HepG2 (cell line): ENCODE data around the gene CNTRL. TPM values are rescaled to one million over a fixed set of nuclear protein-coding genes. Genes with fewer than 3 reads are reported as not detected.

Source experiments
- ATAC-seq: fragments of 200-7000 bp; cut with Tn5 transposase; 3 replicates; pipeline ENCODE4 v1.9.1; 2020; ENCODE audit warnings: mild to moderate bottlenecking, moderate library complexity
- BruUV-seq: library from RNA; stranded (reverse); fragments of 400-500 nt; replicated peaks from 2 replicates; lab custom pipeline; 2021; lab: Mats Ljungman, UMichigan
- CTCF ChIA-PET: fragments of 300-600 bp; formaldehyde crosslinking; extraction: SDS; loops from one replicate; lab custom pipeline; 2021; ENCODE audit warnings: low total read pairs, inconsistent platforms, low intra/inter-chr PET ratio; lab: Yijun Ruan, JAX
- POLR2A ChIA-PET: fragments of 350-600 bp; sonication (Branson Sonifier 250); formaldehyde crosslinking; loops from one replicate; lab custom pipeline; 2020; ENCODE audit warnings: antibody characterized with exemption, inconsistent platforms; lab: Yijun Ruan, JAX
- DNase-seq: peaks from one replicate; pipeline ENCODE4 v3.0.0-alpha.2; 2015; ENCODE audit warnings: low spot score
- FAIRE-seq: peaks from 3 replicates; lab custom pipeline; 2011; peaks lifted over from hg19 to GRCh38; lab: Jason Lieb, UNC
- H2AFZ ChIP-seq: one replicate; pipeline ENCODE4 v1.6.1; 2011; ENCODE audit warnings: low read length, inconsistent platforms
- H3K27ac ChIP-seq: fragments of 300-600 bp; 3 replicates; pipeline ENCODE4 v1.8.0; 2011; ENCODE audit warnings: mixed run types, mild to moderate bottlenecking, mixed read lengths, low read length, inconsistent platforms; ENCODE audit not compliant: insufficient read depth; ENCODE audit errors: extremely low read length
- H3K27me3 ChIP-seq, 2 experiments: fragments of 200-600 bp in 1 of 2; 2 replicates in 1 of 2; 3 replicates in 1 of 2; pipeline versions ENCODE4 v1.6.0 to v1.8.0; 2011; ENCODE audit warnings: low read length in 2 of 2, mild to moderate bottlenecking in 2 of 2, moderate library complexity in 2 of 2, inconsistent platforms in 1 of 2; ENCODE audit not compliant: insufficient read depth in 2 of 2, control insufficient read depth in 1 of 2
- H3K36me3 ChIP-seq, 2 experiments: fragments of 200-600 bp in 1 of 2; replicated peaks in 1 of 2; 2 replicates in 1 of 2; 3 replicates in 1 of 2; pipeline versions ENCODE4 v1.5.1 to v1.8.0; 2011; ENCODE audit warnings: low read length in 2 of 2, inconsistent platforms in 1 of 2; ENCODE audit not compliant: insufficient read depth in 2 of 2, control insufficient read depth in 1 of 2
- H3K4me1 ChIP-seq: 2 replicates; pipeline ENCODE4 v1.5.1; 2012; ENCODE audit warnings: low read length, inconsistent platforms; ENCODE audit not compliant: insufficient read depth
- H3K4me2 ChIP-seq: 2 replicates; pipeline ENCODE4 v1.6.0; 2011; ENCODE audit warnings: low read depth, low read length, inconsistent platforms
- H3K4me3 ChIP-seq, 3 experiments: fragments of 200-600 bp in 1 of 3; sonication (generic), shearing (Covaris generic) in 1 of 3; replicated peaks in 1 of 3; 2 replicates each; pipeline ENCODE4 v1.5.1; 2011 to 2016; ENCODE audit warnings: low read length in 3 of 3, inconsistent platforms in 2 of 3, low read depth in 2 of 3, mild to moderate bottlenecking in 2 of 3, control low read depth in 1 of 3, mixed read lengths in 1 of 3; ENCODE audit not compliant: insufficient read depth in 1 of 3
- H3K79me2 ChIP-seq: one replicate; pipeline ENCODE4 v1.6.1; 2011; ENCODE audit warnings: low read length, inconsistent platforms; ENCODE audit not compliant: insufficient read depth
- H3K9ac ChIP-seq: 2 replicates; pipeline ENCODE4 v1.6.0; 2011; ENCODE audit warnings: mild to moderate bottlenecking, low read depth, low read length, inconsistent platforms; ENCODE audit not compliant: insufficient read depth
- H3K9me3 ChIP-seq: 2 replicates; pipeline ENCODE4 v1.5.1; 2012; ENCODE audit warnings: mild to moderate bottlenecking, low read length
- H4K20me1 ChIP-seq: 2 replicates; pipeline ENCODE4 v1.6.0; 2011; ENCODE audit warnings: inconsistent platforms, mild to moderate bottlenecking, low read length, moderate library complexity; ENCODE audit not compliant: insufficient read depth
- ARID3A ChIP-seq: IDR thresholded peaks from 2 replicates; pipeline ENCODE4 v1.6.1; 2012; ENCODE audit warnings: low read depth, low read length, improper control_type of control experiment
- CERS6 ChIP-seq: sonication (generic); formaldehyde crosslinking; IDR thresholded peaks from 2 replicates; pipeline ENCODE4 v1.5.0; 2020; ENCODE audit warnings: missing genetic modification reagents
- EP300 ChIP-seq, 3 experiments: sonication (generic) in 1 of 3; formaldehyde crosslinking in 1 of 3; IDR thresholded peaks; 2 replicates each; pipeline versions ENCODE4 v1.5.1 to v1.6.1; 2011 to 2020; ENCODE audit warnings: low read depth in 2 of 3, low read length in 2 of 3, borderline replicate concordance in 1 of 3, improper control_type of control experiment in 1 of 3, mild to moderate bottlenecking in 1 of 3, missing genetic modification reagents in 1 of 3, moderate library complexity in 1 of 3
- FOXA1 ChIP-seq, 2 experiments: fragments of 450-650 bp in 1 of 2; sonication (generic) in 1 of 2; formaldehyde crosslinking in 1 of 2; IDR thresholded peaks; 2 replicates each; pipeline versions ENCODE4 v1.4.0 to v1.6.1; 2016 to 2020; ENCODE audit warnings: missing genetic modification reagents in 1 of 2
- FOXA3 ChIP-seq: IDR thresholded peaks from 2 replicates; pipeline ENCODE4 v1.6.1; 2016; ENCODE audit warnings: missing genetic modification reagents, missing compliant biosample characterization
- MAFK ChIP-seq, 2 experiments: IDR thresholded peaks in 1 of 2; conservative IDR thresholded peaks in 1 of 2; 2 replicates each; pipeline ENCODE4 v1.6.1; 2011; ENCODE audit warnings: improper control_type of control experiment in 2 of 2, low read length in 2 of 2
- NCOA2 ChIP-seq: sonication (generic); formaldehyde crosslinking; IDR thresholded peaks from 2 replicates; pipeline ENCODE4 v1.8.0; 2022; ENCODE audit warnings: inconsistent platforms
- PATZ1 ChIP-seq: sonication (generic); formaldehyde crosslinking; IDR thresholded peaks from 2 replicates; pipeline ENCODE4 v1.4.0; 2020; ENCODE audit warnings: missing genetic modification reagents
- SMYD3 ChIP-seq: sonication (generic); formaldehyde crosslinking; IDR thresholded peaks from 2 replicates; pipeline ENCODE4 v1.8.1; 2023; ENCODE audit warnings: mild to moderate bottlenecking, missing genetic modification reagents
- SOX13 ChIP-seq, 3 experiments: fragments of 450-650 bp in 1 of 3; sonication (generic) in 1 of 3; formaldehyde crosslinking in 1 of 3; IDR thresholded peaks in 2 of 3; conservative IDR thresholded peaks in 1 of 3; 2 replicates each; pipeline versions ENCODE4 v1.5.0 to v1.6.1; 2016 to 2020; ENCODE audit warnings: antibody characterized with exemption in 1 of 3, mild to moderate bottlenecking in 1 of 3, missing compliant biosample characterization in 1 of 3, missing genetic modification reagents in 1 of 3, moderate library complexity in 1 of 3
- ZNF160 ChIP-seq: sonication (generic); formaldehyde crosslinking; IDR thresholded peaks from 2 replicates; pipeline ENCODE4 v1.8.0; 2022; ENCODE audit warnings: mild to moderate bottlenecking, inconsistent platforms, missing genetic modification reagents
- ZSCAN9 ChIP-seq: IDR thresholded peaks from 2 replicates; pipeline ENCODE4 v1.6.1; 2016; ENCODE audit warnings: borderline replicate concordance
- WGBS: methylation state at CpG from one replicate; pipeline ENCODE4 v1.1.6; 2017; ENCODE audit warnings: low lambda C conversion rate; 5-methylcytosine and 5-hydroxymethylcytosine counted together
- in situ Hi-C: cut with HindIII; loops from 2 replicates; pipeline ENCODE4 v1.10.0; 2017; ENCODE audit warnings: low pct_unique_long_range_greater_than_20kb; ENCODE audit not compliant: extremely low pct_ligation_motif_present
- intact Hi-C: fragments of 100-400 bp; cut with micrococcal nuclease; formaldehyde crosslinking; loops from one replicate; pipeline ENCODE4 v1.10.0; 2022; ENCODE audit not compliant: unreplicated experiment
- polyA plus RNA-seq, 8 experiments: library from polyadenylated mRNA; depleted of rRNA in 3 of 8; stranded (reverse) in 7 of 8; unstranded in 1 of 8; fragments of >200 nt; fragmentation: Illumina TruSeq in 4 of 8; extraction: Trizol in 4 of 8; gene quantifications; 2 replicates each; pipeline versions ENCODE4 v1.2.1 to v1.2.3, GENCODE V29; 2011 to 2016; ENCODE audit warnings: low read depth in 4 of 8, missing spikeins in 1 of 8, mixed read lengths in 1 of 8; ENCODE audit not compliant: insufficient read depth in 1 of 8
- total RNA-seq, 5 experiments: library from RNA; depleted of rRNA; stranded (reverse); fragments of >200 nt; fragmentation: Illumina TruSeq; extraction: Trizol; gene quantifications; 2 replicates each; pipeline ENCODE4 v1.2.3, GENCODE V29; 2016; ENCODE audit warnings: low read depth in 1 of 5
- TF ChIP-seq, protein P1 (sequence below): IDR thresholded peaks from 2 replicates; pipeline ENCODE4 v1.6.1; 2016; ENCODE audit warnings: mild to moderate bottlenecking

Gene CNTRL
- total and polyA plus RNA-seq, 2 of the 13 experiments (the other 11 are each of a cell fraction or from before 2014, with no cell fraction given): 7.5 to 11.8 TPM

DNA sequence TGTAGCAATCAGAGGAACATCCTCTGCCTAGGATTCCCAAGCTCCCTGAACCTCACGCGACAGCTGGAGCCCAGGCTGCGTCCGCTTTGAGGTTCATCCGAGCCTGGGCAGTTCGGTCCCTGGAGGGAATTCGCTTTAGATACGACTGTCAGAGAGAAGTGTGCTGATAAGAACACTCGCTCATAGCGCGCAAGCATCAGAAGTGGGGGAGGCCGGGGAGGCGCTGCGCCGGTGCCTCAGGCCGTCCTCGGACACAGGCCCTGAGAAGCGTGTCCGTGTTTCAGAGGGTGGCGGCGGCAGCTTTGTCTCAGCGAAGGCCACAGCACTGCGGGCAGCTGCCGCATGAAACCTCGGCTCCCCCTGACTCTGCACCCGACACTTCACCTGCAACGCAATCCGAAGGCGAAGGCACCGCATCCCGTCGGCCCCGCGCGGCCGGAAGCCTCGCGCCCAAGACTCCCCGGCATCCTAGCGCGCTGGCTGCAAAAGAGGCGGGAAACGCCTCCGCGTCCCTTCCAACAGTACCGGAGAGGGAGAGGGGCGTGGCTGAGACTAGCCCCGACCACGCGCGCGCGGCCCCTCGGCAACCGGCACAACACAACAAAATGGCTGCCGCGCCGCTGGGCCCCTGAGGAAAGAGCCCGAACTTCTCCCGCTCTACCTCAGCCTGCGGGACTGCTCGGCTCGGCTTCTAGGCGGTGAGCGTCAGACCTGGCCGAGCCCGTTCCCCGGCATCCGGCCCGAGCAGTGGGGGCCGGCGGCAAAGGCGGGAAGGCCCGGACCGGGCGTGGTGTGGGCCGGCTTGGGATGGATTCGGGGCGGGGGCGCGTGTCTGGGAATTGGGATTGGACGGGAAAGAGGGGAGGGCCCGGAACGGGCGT lies at the start of gene CNTRL (continued):
- 0 out of 2 replicates have a peak, but pooled peaks have one; percentile 76 for TF ChIP-seq CERS6 (CRISPR knock-in tag)

- in situ Hi-C loops: no loop called here
- CTCF ChIA-PET: no interaction called here
- no peak for FAIRE-seq
- peak in 1 of 2 experiments; percentile 38; a peak in 1 of 4 replicates for TF ChIP-seq EP300 (IDR thresholded peaks at IDR 0.05; ENCODE audit: low read depth in 2 of 2, low read length in 2 of 2)
- TF ChIP-seq EP300 (CRISPR knock-in tag; IDR thresholded peaks at IDR 0.05; ENCODE audit: borderline replicate concordance): peak; percentile 30; the same call in 1 of the 2 replicates
- no peak for TF ChIP-seq ZSCAN9 (CRISPR knock-in tag)
- TF ChIP-seq ARID3A: 0 out of 2 replicates have a peak, but pooled peaks have one; percentile 41
- no peak for TF ChIP-seq SMYD3 (CRISPR knock-in tag)
- TF ChIP-seq MAFK (conservative IDR thresholded peaks at IDR 0.05 in 1 of 2, IDR thresholded peaks at IDR 0.05 in 1 of 2; ENCODE audit: low read length in 2 of 2): peak in 1 of 2 experiments; percentile 47; a peak in 1 of 4 replicates
- no peak for TF ChIP-seq SOX13 (IDR thresholded peaks at IDR 0.05)
- peak in 1 of 2 experiments; percentile 71; a peak in 1 of 4 replicates for TF ChIP-seq SOX13 (CRISPR knock-in tag; conservative IDR thresholded peaks at IDR 0.05 in 1 of 2, IDR thresholded peaks at IDR 0.05 in 1 of 2)
- TF ChIP-seq PATZ1 (CRISPR knock-in tag): no peak
- TF ChIP-seq FOXA3 (CRISPR knock-in tag): peak; percentile 68; the same call in 1 of the 2 replicates
- TF ChIP-seq FOXA1 (IDR thresholded peaks at IDR 0.05): no peak
- peak; percentile 61 for TF ChIP-seq FOXA1 (CRISPR knock-in tag; IDR thresholded peaks at IDR 0.05)
- TF ChIP-seq, protein P1, sequence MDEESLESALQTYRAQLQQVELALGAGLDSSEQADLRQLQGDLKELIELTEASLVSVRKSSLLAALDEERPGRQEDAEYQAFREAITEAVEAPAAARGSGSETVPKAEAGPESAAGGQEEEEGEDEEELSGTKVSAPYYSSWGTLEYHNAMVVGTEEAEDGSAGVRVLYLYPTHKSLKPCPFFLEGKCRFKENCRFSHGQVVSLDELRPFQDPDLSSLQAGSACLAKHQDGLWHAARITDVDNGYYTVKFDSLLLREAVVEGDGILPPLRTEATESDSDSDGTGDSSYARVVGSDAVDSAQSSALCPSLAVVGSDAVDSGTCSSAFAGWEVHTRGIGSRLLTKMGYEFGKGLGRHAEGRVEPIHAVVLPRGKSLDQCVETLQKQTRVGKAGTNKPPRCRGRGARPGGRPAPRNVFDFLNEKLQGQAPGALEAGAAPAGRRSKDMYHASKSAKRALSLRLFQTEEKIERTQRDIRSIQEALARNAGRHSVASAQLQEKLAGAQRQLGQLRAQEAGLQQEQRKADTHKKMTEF (CRISPR knock-in tag): peak; percentile 21; the same call in 1 of the 2 replicates
- no peak for TF ChIP-seq ZNF160 (CRISPR knock-in tag)
- peak; percentile 76 for TF ChIP-seq NCOA2 (CRISPR knock-in tag)
Measured at GRCh38 chr9:121026260-121026691, 48.5 kb upstream of the CNTRL start.

More at GRCh38 chr9:121026260-121026691, 48.5 kb upstream of the CNTRL start:
- peaks cover 8 to 41% of the 10 kb centered on the region in 2 experiments for H3K36me3 ChIP-seq
- no peaks in the 10 kb centered on the region for H4K20me1 ChIP-seq
- peak overlapping the region; percentile 37 for H3K4me2 ChIP-seq
- intact Hi-C loops: no loop called here
- WGBS: 67% methylated on average over 3 of the region's 3 CpGs
- H3K27me3 ChIP-seq: no peaks in the 10 kb centered on the region
- no peak overlapping the region for H2AFZ ChIP-seq
- DNase-seq (peak; percentile 49), ATAC-seq (peak; percentile 60; the same call in 2 of the 3 replicates)
- no peak overlapping the region for H3K9ac ChIP-seq
- no peak overlapping the region for H3K4me3 ChIP-seq
- H3K79me2 ChIP-seq: no peaks in the 10 kb centered on the region
- peaks cover 33% of the 10 kb centered on the region for H3K4me1 ChIP-seq
- POLR2A ChIA-PET: interaction anchor here (1.1 kb wide), 1 partner anchor 23 kb away, joined by 3 read pairs; the partner anchor contains the start of gene C5
- no peaks in the 10 kb centered on the region for H3K9me3 ChIP-seq
- peak overlapping the region; percentile 30 for H3K27ac ChIP-seq
- BruUV-seq: no TSS peak
